ENCODE results near the gene FNTB. TPM values are rescaled to one million over a fixed set of nuclear protein-coding genes. Genes with fewer than 3 reads are reported as not detected.

FNTB gene
- total and polyA plus RNA-seq, 5 donors from 2014 or later, result 6.3 to 15.5 (median 7.9) TPM

GRCh38 chr14:64955297-64955696 lies 31.4 kb upstream of the FNTB start:
- Histone ChIP-seq H3K27ac (ENCODE audit: insufficient read depth, low read length, poor library complexity, severe bottlenecking) (no peak overlapping the region), H3K4me3 (ENCODE audit: low read depth, low read length) (no peak overlapping the region), H3K36me3 (ENCODE audit: control insufficient read depth, insufficient read depth, low read length) (peaks cover 17% of the 10 kb centered on the region), H3K4me1 (ENCODE audit: control insufficient read depth, insufficient read depth, low read length, poor library complexity, severe bottlenecking) (no peaks in the 10 kb centered on the region), H3K27me3 (ENCODE audit: control insufficient read depth, insufficient read depth, low read length) (no peaks in the 10 kb centered on the region), H3K9me3 (ENCODE audit: control insufficient read depth in 2 of 2, low read length in 2 of 2) (no peaks in the 10 kb centered on the region)
- Mint-ChIP-seq H3K4me1 (peaks cover 0 to 19% (median 7%) of the 10 kb centered on the region in 4 donors), H3K9me3 (peaks cover 0 to 2% (median 0%) of the 10 kb centered on the region in 7 donors), H3K27ac (no peak overlapping the region), H3K27me3 (no peaks in the 10 kb centered on the region), H3K36me3 (peaks cover 23% of the 10 kb centered on the region), H3K4me3 (peak overlapping the region in 1 of 4 donors; percentile 65)
- no peak for DNase-seq
- ATAC-seq (ENCODE audit: low read depth in 2 of 2), result no peak

- Mint-ChIP-seq H3K27me3 (no peaks in the 10 kb centered on the region), H3K9me3 (no peaks in the 10 kb centered on the region), H3K36me3 (peaks cover 11% of the 10 kb centered on the region), H3K27ac (no peak overlapping the region), H3K4me3 (no peak overlapping the region), H3K4me1 (peaks cover 0 to 18% (median 8%) of the 10 kb centered on the region in 4 donors)
- DNase-seq (no peak), ATAC-seq (ENCODE audit: low read depth in 2 of 2) (no peak)
- no peaks in the 10 kb centered on the region for H3K4me1 ChIP-seq (ENCODE audit: control insufficient read depth, insufficient read depth, low read length, poor library complexity, severe bottlenecking)
- H3K4me3 ChIP-seq (ENCODE audit: low read depth, low read length), result no peak overlapping the region
- H3K27me3 ChIP-seq (ENCODE audit: control insufficient read depth, insufficient read depth, low read length), result no peaks in the 10 kb centered on the region
- H3K9me3 ChIP-seq (ENCODE audit: control insufficient read depth in 2 of 2, low read length in 2 of 2), result no peaks in the 10 kb centered on the region
- no peak overlapping the region for H3K27ac ChIP-seq (ENCODE audit: insufficient read depth, low read length, poor library complexity, severe bottlenecking)
- peaks cover 13% of the 10 kb centered on the region for H3K36me3 ChIP-seq (ENCODE audit: control insufficient read depth, insufficient read depth, low read length)
Measured at GRCh38 chr14:64956697-64957406, 29.8 kb upstream of the FNTB start.

- no peaks in the 10 kb centered on the region for H3K4me1 ChIP-seq (ENCODE audit: control insufficient read depth, insufficient read depth, low read length, poor library complexity, severe bottlenecking)
- ATAC-seq (ENCODE audit: low read depth in 2 of 2) (no peak), DNase-seq (no peak)
- H3K27me3 Mint-ChIP-seq, result no peaks in the 10 kb centered on the region
- H3K27ac Mint-ChIP-seq, result no peak overlapping the region
- H3K27ac ChIP-seq (ENCODE audit: insufficient read depth, low read length, poor library complexity, severe bottlenecking), result no peak overlapping the region
- H3K36me3 Mint-ChIP-seq, result peaks cover 8% of the 10 kb centered on the region
- H3K36me3 ChIP-seq (ENCODE audit: control insufficient read depth, insufficient read depth, low read length), result peaks cover 8% of the 10 kb centered on the region
- no peak overlapping the region for H3K4me3 Mint-ChIP-seq
- no peaks in the 10 kb centered on the region for H3K27me3 ChIP-seq (ENCODE audit: control insufficient read depth, insufficient read depth, low read length)
- no peaks in the 10 kb centered on the region for H3K9me3 ChIP-seq (ENCODE audit: control insufficient read depth in 2 of 2, low read length in 2 of 2)
- H3K4me3 ChIP-seq (ENCODE audit: low read depth, low read length), result no peak overlapping the region
- peaks cover 0 to 1% (median 0%) of the 10 kb centered on the region in 7 donors for H3K9me3 Mint-ChIP-seq
- H3K4me1 Mint-ChIP-seq, result peaks cover 0 to 6% (median 4%) of the 10 kb centered on the region in 4 donors
Measured at GRCh38 chr14:64958201-64958600, 28.5 kb upstream of the FNTB start.

- ATAC-seq (ENCODE audit: low read depth in 2 of 2), result no peak
- DNase-seq, result no peak
- Histone ChIP-seq H3K27me3 (ENCODE audit: control insufficient read depth, insufficient read depth, low read length) (no peaks in the 10 kb centered on the region), H3K36me3 (ENCODE audit: control insufficient read depth, insufficient read depth, low read length) (peaks cover 5% of the 10 kb centered on the region), H3K4me3 (ENCODE audit: low read depth, low read length) (no peak overlapping the region), H3K27ac (ENCODE audit: insufficient read depth, low read length, poor library complexity, severe bottlenecking) (no peak overlapping the region), H3K9me3 (ENCODE audit: control insufficient read depth in 2 of 2, low read length in 2 of 2) (no peaks in the 10 kb centered on the region), H3K4me1 (ENCODE audit: control insufficient read depth, insufficient read depth, low read length, poor library complexity, severe bottlenecking) (no peaks in the 10 kb centered on the region)
- H3K9me3 Mint-ChIP-seq, result peaks cover 0 to 1% (median 0%) of the 10 kb centered on the region in 7 donors
- peaks cover 0 to 6% (median 4%) of the 10 kb centered on the region in 4 donors for H3K4me1 Mint-ChIP-seq
- no peak overlapping the region for H3K27ac Mint-ChIP-seq
- H3K4me3 Mint-ChIP-seq, result no peak overlapping the region
- no peaks in the 10 kb centered on the region for H3K27me3 Mint-ChIP-seq
- peaks cover 13% of the 10 kb centered on the region for H3K36me3 Mint-ChIP-seq
Measured at GRCh38 chr14:64958743-64959142, 28.0 kb upstream of the FNTB start.

GRCh38 chr14:64960762-64961276 lies 25.9 kb upstream of the FNTB start:
- Mint-ChIP-seq H3K4me1 (peaks cover 0 to 4% (median 4%) of the 10 kb centered on the region in 4 donors), H3K27ac (no peak overlapping the region), H3K36me3 (peaks cover 13% of the 10 kb centered on the region), H3K9me3 (peaks cover 0 to 1% (median 0%) of the 10 kb centered on the region in 7 donors), H3K4me3 (no peak overlapping the region), H3K27me3 (no peaks in the 10 kb centered on the region)
- ATAC-seq (ENCODE audit: low read depth in 2 of 2), result no peak
- no peaks in the 10 kb centered on the region for H3K27me3 ChIP-seq (ENCODE audit: control insufficient read depth, insufficient read depth, low read length)
- H3K4me3 ChIP-seq (ENCODE audit: low read depth, low read length), result no peak overlapping the region
- peaks cover 4% of the 10 kb centered on the region for H3K36me3 ChIP-seq (ENCODE audit: control insufficient read depth, insufficient read depth, low read length)
- DNase-seq, result no peak
- H3K27ac ChIP-seq (ENCODE audit: insufficient read depth, low read length, poor library complexity, severe bottlenecking), result no peak overlapping the region
- H3K9me3 ChIP-seq (ENCODE audit: control insufficient read depth in 2 of 2, low read length in 2 of 2), result no peaks in the 10 kb centered on the region
- H3K4me1 ChIP-seq (ENCODE audit: control insufficient read depth, insufficient read depth, low read length, poor library complexity, severe bottlenecking), result no peaks in the 10 kb centered on the region

GRCh38 chr14:64963611-64964010 lies 23.1 kb upstream of the FNTB start:
- H3K4me1 Mint-ChIP-seq, result peaks cover 0 to 25% (median 6%) of the 10 kb centered on the region in 4 donors
- no peaks in the 10 kb centered on the region for H3K27me3 Mint-ChIP-seq

GRCh38 chr14:64965356-64966000 lies 21.2 kb upstream of the FNTB start:
- ATAC-seq (ENCODE audit: low read depth in 2 of 2) (no peak), DNase-seq (no peak)

More at GRCh38 chr14:64963611-64964010, 23.1 kb upstream of the FNTB start:
- H3K36me3 ChIP-seq (ENCODE audit: control insufficient read depth, insufficient read depth, low read length), result no peaks in the 10 kb centered on the region
- no peak overlapping the region for H3K4me3 Mint-ChIP-seq
- peaks cover 24% of the 10 kb centered on the region for H3K36me3 Mint-ChIP-seq
- H3K9me3 Mint-ChIP-seq, result peaks cover 0 to 1% (median 0%) of the 10 kb centered on the region in 7 donors
- no peak overlapping the region for H3K4me3 ChIP-seq (ENCODE audit: low read depth, low read length)
- DNase-seq (no peak), ATAC-seq (ENCODE audit: low read depth in 2 of 2) (no peak)
- H3K4me1 ChIP-seq (ENCODE audit: control insufficient read depth, insufficient read depth, low read length, poor library complexity, severe bottlenecking), result no peaks in the 10 kb centered on the region
- peak overlapping the region in 1 of 3 donors; percentile 73 for H3K27ac Mint-ChIP-seq
- H3K9me3 ChIP-seq (ENCODE audit: control insufficient read depth in 2 of 2, low read length in 2 of 2), result no peaks in the 10 kb centered on the region
- no peak overlapping the region for H3K27ac ChIP-seq (ENCODE audit: insufficient read depth, low read length, poor library complexity, severe bottlenecking)
- no peaks in the 10 kb centered on the region for H3K27me3 ChIP-seq (ENCODE audit: control insufficient read depth, insufficient read depth, low read length)

More at GRCh38 chr14:64965356-64966000, 21.2 kb upstream of the FNTB start:
- Histone ChIP-seq H3K27me3 (ENCODE audit: control insufficient read depth, insufficient read depth, low read length) (no peaks in the 10 kb centered on the region), H3K9me3 (ENCODE audit: control insufficient read depth in 2 of 2, low read length in 2 of 2) (no peaks in the 10 kb centered on the region), H3K4me1 (ENCODE audit: control insufficient read depth, insufficient read depth, low read length, poor library complexity, severe bottlenecking) (no peaks in the 10 kb centered on the region), H3K36me3 (ENCODE audit: control insufficient read depth, insufficient read depth, low read length) (no peaks in the 10 kb centered on the region), H3K27ac (ENCODE audit: insufficient read depth, low read length, poor library complexity, severe bottlenecking) (no peak overlapping the region), H3K4me3 (ENCODE audit: low read depth, low read length) (no peak overlapping the region)
- Mint-ChIP-seq H3K4me3 (no peak overlapping the region), H3K9me3 (peaks cover 0 to 1% (median 0%) of the 10 kb centered on the region in 7 donors), H3K27me3 (no peaks in the 10 kb centered on the region), H3K36me3 (peaks cover 24% of the 10 kb centered on the region), H3K4me1 (peaks cover 1 to 38% (median 7%) of the 10 kb centered on the region in 4 donors), H3K27ac (no peak overlapping the region)

All from CD4-positive, CD25-positive, alpha-beta regulatory T cell (primary cell).